Neural progenitor cell (in vitro differentiated cells): Measurements from ENCODE around the gene NEK8. TPM values are rescaled to one million over a fixed set of nuclear protein-coding genes. Genes with fewer than 3 reads are reported as not detected.
A peak's percentile ranks its signal among the peaks of the same experiment; 100 is the strongest.

Experiments
- DNase-seq: peaks from one replicate; pipeline ENCODE4 v3.0.0-alpha.2; 2016; ENCODE audit warnings: low spot score
- H2AFZ ChIP-seq: fragments of 200-600 bp; sonication (generic); replicated peaks from 2 replicates; pipeline ENCODE4 v1.6.1; 2016; ENCODE audit warnings: antibody characterized with exemption
- H3F3A ChIP-seq: fragments of 200-600 bp; sonication (generic); 2 replicates; pipeline ENCODE4 v1.6.1; 2016; ENCODE audit warnings: antibody characterized with exemption, low read depth
- H3K27ac ChIP-seq: fragments of 200-600 bp; sonication (generic); 2 replicates; pipeline ENCODE4 v1.5.1; 2016; ENCODE audit warnings: mild to moderate bottlenecking
- H3K27me3 ChIP-seq: fragments of 200-600 bp; sonication (generic); 2 replicates; pipeline ENCODE4 v1.6.1; 2016; ENCODE audit warnings: mild to moderate bottlenecking, moderate library complexity
- H3K36me3 ChIP-seq: fragments of 200-600 bp; sonication (generic); 2 replicates; pipeline ENCODE4 v1.5.1; 2016
- H3K4me1 ChIP-seq: fragments of 200-600 bp; sonication (generic); 2 replicates; pipeline ENCODE4 v1.6.1; 2016; ENCODE audit warnings: mixed run types
- H3K4me2 ChIP-seq: fragments of 200-600 bp; sonication (generic); 2 replicates; pipeline ENCODE4 v1.6.1; 2016
- H3K4me3 ChIP-seq: fragments of 200-600 bp; sonication (generic); 2 replicates; pipeline ENCODE4 v1.5.1; 2016
- H3K79me2 ChIP-seq: fragments of 200-600 bp; sonication (generic); 2 replicates; pipeline ENCODE4 v1.6.1; 2016; ENCODE audit warnings: low read depth
- H3K9ac ChIP-seq: fragments of 200-600 bp; sonication (generic); 2 replicates; pipeline ENCODE4 v1.6.1; 2016
- H3K9me3 ChIP-seq: fragments of 200-600 bp; sonication (generic); 2 replicates; pipeline ENCODE4 v1.5.1; 2016; ENCODE audit warnings: low read depth
- H4K20me1 ChIP-seq: fragments of 200-600 bp; sonication (generic); 2 replicates; pipeline ENCODE4 v1.6.1; 2016; ENCODE audit warnings: low read depth
- H3K27ac Mint-ChIP-seq: 3 replicates; pipeline ENCODE4 v1.8.0; 2021; ENCODE audit warnings: mixed read lengths
- H3K27me3 Mint-ChIP-seq: 2 replicates; pipeline ENCODE4 v1.8.0; 2022; ENCODE audit warnings: low read depth, mild to moderate bottlenecking, inconsistent platforms, moderate library complexity, mixed read lengths; ENCODE audit not compliant: insufficient read depth
- H3K36me3 Mint-ChIP-seq: 3 replicates; pipeline ENCODE4 v1.8.0; 2021; ENCODE audit warnings: mixed read lengths
- H3K4me1 Mint-ChIP-seq: 3 replicates; pipeline ENCODE4 v1.8.0; 2021; ENCODE audit warnings: mixed read lengths
- H3K4me3 Mint-ChIP-seq: 3 replicates; pipeline ENCODE4 v1.8.0; 2021; ENCODE audit warnings: mild to moderate bottlenecking, moderate library complexity, mixed read lengths
- H3K9me3 Mint-ChIP-seq: 3 replicates; pipeline ENCODE4 v1.8.0; 2020; ENCODE audit warnings: mixed read lengths
- CTCF ChIP-seq: fragments of 200-600 bp; sonication (generic); IDR thresholded peaks from 2 replicates; pipeline ENCODE4 v1.5.1; 2017; ENCODE audit warnings: antibody characterized with exemption, mild to moderate bottlenecking
- EZH2 ChIP-seq: fragments of 200-600 bp; sonication (generic); IDR thresholded peaks from 2 replicates; pipeline ENCODE4 v1.6.1; 2017; ENCODE audit warnings: antibody characterized with exemption, mild to moderate bottlenecking, moderate library complexity
- EZH2phosphoT487 ChIP-seq: fragments of 200-600 bp; sonication (generic); IDR thresholded peaks from 2 replicates; pipeline ENCODE4 v1.6.1; 2017; ENCODE audit warnings: antibody characterized with exemption
- total RNA-seq: library from RNA; depleted of rRNA; stranded (reverse); fragments of >200 nt; gene quantifications from 2 replicates; pipeline ENCODE4 v1.2.3, GENCODE V29; 2015; ENCODE audit warnings: low replicate concordance

Gene NEK8
- total RNA-seq, 1 donor from 2014 or later, result 3.7 TPM

DNA sequence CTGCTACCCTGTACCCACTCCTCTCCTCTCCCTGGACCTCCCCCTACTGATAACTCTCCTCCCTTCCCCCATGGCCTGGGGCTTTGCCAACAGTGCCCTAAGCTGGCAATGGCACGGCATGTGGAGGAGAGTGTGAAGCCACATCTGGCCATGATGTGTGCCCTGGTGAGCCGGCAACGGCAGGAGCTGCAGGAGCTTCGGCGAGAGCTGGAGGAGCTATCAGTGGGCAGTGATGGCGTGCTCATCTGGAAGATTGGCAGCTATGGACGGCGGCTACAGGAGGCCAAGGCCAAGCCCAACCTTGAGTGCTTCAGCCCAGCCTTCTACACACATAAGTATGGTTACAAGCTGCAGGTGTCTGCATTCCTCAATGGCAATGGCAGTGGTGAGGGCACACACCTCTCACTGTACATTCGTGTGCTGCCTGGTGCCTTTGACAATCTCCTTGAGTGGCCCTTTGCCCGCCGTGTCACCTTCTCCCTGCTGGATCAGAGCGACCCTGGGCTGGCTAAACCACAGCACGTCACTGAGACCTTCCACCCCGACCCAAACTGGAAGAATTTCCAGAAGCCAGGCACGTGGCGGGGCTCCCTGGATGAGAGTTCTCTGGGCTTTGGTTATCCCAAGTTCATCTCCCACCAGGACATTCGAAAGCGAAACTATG, 20.4 kb downstream of the NEK8 start:
- H3K36me3 ChIP-seq, result peaks cover 7% of the 10 kb centered on the region
- Mint-ChIP-seq H3K27ac (no peak overlapping the region), H3K27me3 (peaks cover 2% of the 10 kb centered on the region), H3K9me3 (no peaks in the 10 kb centered on the region), H3K36me3 (peaks cover 9% of the 10 kb centered on the region), H3K4me3 (peak overlapping the region; percentile 70), H3K4me1 (peaks cover 27% of the 10 kb centered on the region)
- no peaks in the 10 kb centered on the region for H3K27me3 ChIP-seq
- peaks cover 85% of the 10 kb centered on the region for H3F3A ChIP-seq
- H3K4me3 ChIP-seq, result no peak overlapping the region
- H3K4me2 ChIP-seq, result no peak overlapping the region
- no peak overlapping the region for H3K9ac ChIP-seq
- H2AFZ ChIP-seq, result no peak overlapping the region
- H3K27ac ChIP-seq, result no peak overlapping the region
- H3K9me3 ChIP-seq, result no peaks in the 10 kb centered on the region
- TF ChIP-seq EZH2phosphoT487 (no peak), CTCF (no peak), EZH2 (no peak)
- peaks cover 56% of the 10 kb centered on the region for H3K79me2 ChIP-seq
- peaks cover 16% of the 10 kb centered on the region for H3K4me1 ChIP-seq
- DNase-seq, result no peak
- peaks cover 68% of the 10 kb centered on the region for H4K20me1 ChIP-seq

- Histone ChIP-seq H3K9me3 (no peaks in the 10 kb centered on the region), H3K27me3 (no peaks in the 10 kb centered on the region), H3K4me2 (no peak overlapping the region), H3K79me2 (peaks cover 49% of the 10 kb centered on the region), H4K20me1 (peaks cover 64% of the 10 kb centered on the region), H3F3A (peaks cover 81% of the 10 kb centered on the region), H3K27ac (no peak overlapping the region), H2AFZ (no peak overlapping the region), H3K4me3 (no peak overlapping the region), H3K4me1 (peaks cover 16% of the 10 kb centered on the region), H3K36me3 (peaks cover 7% of the 10 kb centered on the region), H3K9ac (no peak overlapping the region)
- H3K27me3 Mint-ChIP-seq, result peaks cover 2% of the 10 kb centered on the region
- no peak overlapping the region for H3K4me3 Mint-ChIP-seq
- H3K4me1 Mint-ChIP-seq, result peaks cover 27% of the 10 kb centered on the region
- DNase-seq, result no peak
- H3K27ac Mint-ChIP-seq, result no peak overlapping the region
- no peaks in the 10 kb centered on the region for H3K9me3 Mint-ChIP-seq
- no peak for TF ChIP-seq CTCF
- no peak for TF ChIP-seq EZH2
- TF ChIP-seq EZH2phosphoT487, result no peak
- H3K36me3 Mint-ChIP-seq, result peaks cover 9% of the 10 kb centered on the region
Observed at GRCh38 chr17:28749516-28750177, 21.1 kb downstream of the NEK8 start.

GRCh38 chr17:28750178-28751047, 21.8 kb downstream of the NEK8 start:
- Histone ChIP-seq H3F3A (peaks cover 73% of the 10 kb centered on the region), H3K79me2 (peaks cover 41% of the 10 kb centered on the region), H3K27ac (no peak overlapping the region), H3K4me3 (no peak overlapping the region), H3K36me3 (peaks cover 7% of the 10 kb centered on the region), H3K9ac (no peak overlapping the region), H4K20me1 (peaks cover 57% of the 10 kb centered on the region), H3K4me2 (no peak overlapping the region), H3K27me3 (no peaks in the 10 kb centered on the region), H3K4me1 (peaks cover 16% of the 10 kb centered on the region), H2AFZ (no peak overlapping the region), H3K9me3 (no peaks in the 10 kb centered on the region)
- Mint-ChIP-seq H3K27me3 (no peaks in the 10 kb centered on the region), H3K4me3 (no peak overlapping the region), H3K4me1 (peaks cover 27% of the 10 kb centered on the region), H3K9me3 (no peaks in the 10 kb centered on the region), H3K27ac (peak overlapping the region; percentile 33), H3K36me3 (peaks cover 9% of the 10 kb centered on the region)
- peak; percentile 99 for TF ChIP-seq CTCF
- TF ChIP-seq EZH2phosphoT487, result no peak
- DNase-seq, result peak; percentile 96
